Glomerular endothelial cell (primary cell): ENCODE data around the gene C9orf78. TPM values are rescaled to one million over a fixed set of nuclear protein-coding genes. Genes with fewer than 3 reads are reported as not detected.

Experiments used
- DNase-seq: peaks from one replicate; pipeline ENCODE4 v3.0.0-alpha.2; 2011; ENCODE audit warnings: low read depth, low spot score; ENCODE audit errors: extremely low read depth
- total RNA-seq: library from RNA; depleted of rRNA; stranded (reverse); fragments of >200 nt; gene quantifications from 2 replicates; pipeline ENCODE4 v1.2.3, GENCODE V29; 2015

Gene C9orf78
- 46.3 and 58.4 TPM in 2 replicates for total RNA-seq

DNA sequence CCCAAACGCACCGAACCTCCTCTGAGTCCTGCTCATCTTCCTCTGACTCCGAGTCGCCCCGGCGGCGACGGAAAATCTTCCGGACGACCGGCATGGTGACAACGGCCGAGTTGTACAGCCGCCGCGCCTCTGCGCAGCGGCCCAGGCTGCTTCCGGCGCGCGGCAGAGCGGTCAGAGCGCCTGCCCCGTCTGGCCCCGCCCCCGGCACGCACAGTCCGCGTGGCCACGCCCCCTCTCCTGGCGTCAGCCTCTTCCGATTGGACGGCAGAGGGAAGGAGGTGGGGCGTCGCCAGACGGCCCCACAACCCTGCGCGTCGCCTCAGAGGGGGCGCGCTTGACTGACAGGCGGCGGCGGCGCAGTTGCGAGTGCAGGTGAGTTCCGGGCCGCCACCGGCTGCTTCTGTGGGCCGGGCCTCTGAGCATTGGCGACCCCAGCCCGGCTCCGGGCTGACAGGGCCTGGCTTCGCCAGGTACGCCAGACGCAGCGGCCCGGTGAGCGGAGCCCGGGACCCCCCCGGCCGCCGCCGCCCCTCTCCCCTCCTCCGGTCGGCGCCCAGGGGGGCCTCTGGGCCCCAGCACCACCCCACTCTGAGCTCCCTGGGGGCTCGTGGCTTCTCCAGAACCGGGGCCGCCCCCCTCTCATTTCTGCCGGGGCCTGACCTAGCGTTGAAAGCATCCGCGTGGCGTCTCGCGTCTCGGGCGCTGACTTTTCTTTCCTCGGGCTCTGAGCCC, at the start of gene C9orf78, which contains the start of gene USP20:
Gene C9orf78, minus strand, starts transcription at position 148 of the 732 bp plus-strand sequence. Its CDS starts 54 bp downstream, at position 94.
Gene USP20, plus strand, starts transcription at position 331 of the 732 bp plus-strand sequence. CDS start 17,098 bp downstream, outside the sequence.
- DNase-seq = no peak

DNA sequence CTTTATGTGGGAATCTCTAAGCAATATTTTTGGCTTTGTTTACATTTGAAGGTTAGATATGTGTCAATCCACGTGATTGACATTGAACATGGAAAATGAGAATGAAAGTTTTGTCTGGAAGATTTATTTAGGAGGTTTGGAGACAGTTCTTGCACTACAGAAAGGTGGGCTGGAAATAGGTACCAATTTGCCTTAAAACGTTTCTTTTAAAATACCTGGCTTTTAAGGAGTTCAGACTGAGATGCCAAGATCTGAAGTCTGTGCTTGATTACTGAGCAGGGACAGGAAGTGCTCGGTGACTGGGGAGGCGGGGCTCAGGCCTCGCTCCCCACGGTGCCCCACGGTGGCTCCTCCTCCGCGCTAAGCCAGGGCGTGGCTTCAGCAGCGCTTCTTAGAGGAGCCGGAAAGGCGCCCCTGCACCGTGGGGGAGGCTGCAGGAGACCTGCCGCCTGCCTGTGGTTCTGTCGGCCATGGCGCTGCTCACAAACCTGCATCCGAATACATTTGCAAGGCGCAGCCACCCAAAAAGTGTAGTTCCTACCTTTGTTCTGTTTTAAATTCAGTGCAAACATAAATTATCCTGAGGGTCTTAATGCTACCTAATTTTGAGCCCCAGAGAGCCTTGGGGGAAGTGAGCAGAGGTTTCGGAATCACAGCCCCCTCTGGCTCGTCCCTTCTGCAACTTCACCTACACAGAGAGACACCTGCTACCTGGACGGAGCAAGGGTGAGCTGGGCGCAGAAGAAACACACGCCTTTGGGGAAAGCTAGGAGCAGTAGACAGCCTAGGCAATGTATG, 49.3 kb upstream of the C9orf78 start:
- DNase-seq = no peak

GRCh38 chr9:129881547-129882324, 46.7 kb upstream of the C9orf78 start:
- no peak for DNase-seq

- DNase-seq = no peak
Measured at GRCh38 chr9:129880654-129881546, 45.8 kb upstream of the C9orf78 start.

GRCh38 chr9:129879991-129880653, 45.0 kb upstream of the C9orf78 start:
- no peak for DNase-seq

GRCh38 chr9:129879103-129879699, 44.1 kb upstream of the C9orf78 start:
- DNase-seq = no peak

DNA sequence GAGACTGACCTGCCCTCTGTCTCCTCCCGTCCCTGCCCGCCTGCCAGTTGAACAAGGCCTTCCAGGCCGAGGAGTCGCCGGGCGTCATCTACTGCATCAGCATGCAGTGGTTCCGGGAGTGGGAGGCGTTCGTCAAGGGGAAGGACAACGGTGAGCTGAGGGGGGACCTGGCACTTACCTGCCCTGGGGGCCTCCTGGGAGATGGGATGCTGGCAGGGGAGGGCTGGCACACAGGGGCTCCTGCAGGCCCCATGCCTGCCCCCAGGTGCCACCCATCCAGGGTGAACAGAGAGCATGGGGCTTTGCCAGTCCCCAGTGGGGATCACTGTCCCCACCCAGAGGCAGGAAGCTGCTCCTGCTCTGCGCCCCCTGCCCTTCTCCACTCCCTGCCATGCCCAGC, 43.2 kb upstream of the C9orf78 start:
- no peak for DNase-seq

DNA sequence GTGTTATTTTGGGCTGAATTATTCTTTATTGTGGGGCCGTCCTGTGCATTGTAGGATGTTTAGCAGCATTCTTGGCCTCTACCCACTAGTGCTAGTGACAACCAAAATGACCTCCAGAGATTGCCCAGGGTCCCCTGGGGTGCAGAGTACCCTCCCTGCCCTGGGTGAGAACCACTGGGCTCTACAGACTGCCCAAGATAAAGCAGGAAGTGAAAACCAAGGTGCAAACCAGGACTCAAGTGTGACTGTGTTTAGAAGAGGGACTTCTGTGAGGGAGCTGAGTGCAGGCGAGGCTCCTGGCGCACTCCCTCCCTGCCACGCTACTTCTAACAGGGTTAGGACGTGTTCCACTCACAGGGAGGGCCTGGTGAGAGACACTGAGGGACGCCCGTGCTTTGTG, 41.7 kb upstream of the C9orf78 start:
- no peak for DNase-seq

- DNase-seq = no peak
Measured at GRCh38 chr9:129875687-129876395, 40.8 kb upstream of the C9orf78 start.

- DNase-seq = no peak
Measured at GRCh38 chr9:129875181-129875611, 40.1 kb upstream of the C9orf78 start.

GRCh38 chr9:129874261-129875101, 39.4 kb upstream of the C9orf78 start:
- no peak for DNase-seq

GRCh38 chr9:129873563-129874190, 38.6 kb upstream of the C9orf78 start:
- DNase-seq = no peak

- DNase-seq = no peak
Measured at GRCh38 chr9:129871046-129871445, 36.0 kb upstream of the C9orf78 start.

- DNase-seq = no peak
Measured at GRCh38 chr9:129869585-129870501, 34.8 kb upstream of the C9orf78 start.

GRCh38 chr9:129868872-129869486, 33.9 kb upstream of the C9orf78 start:
- DNase-seq = no peak
